Erythroblast (primary cell): Measurements from ENCODE around the gene MC2R.

ENCODE experiments used
- GATA1 ChIP-seq: IDR thresholded peaks from 2 replicates; pipeline ENCODE4 v1.6.1; 2011; ENCODE audit warnings: low read depth, mild to moderate bottlenecking, control low read depth, low read length, moderate library complexity
- POLR2A ChIP-seq: IDR thresholded peaks from 2 replicates; pipeline ENCODE4 v1.6.1; 2011; ENCODE audit warnings: mild to moderate bottlenecking, low read length

GRCh38 chr18:13934058-13934457, 18.7 kb upstream of the MC2R start:
- no peak for TF ChIP-seq POLR2A
- TF ChIP-seq GATA1: no peak
